Activated T-helper 1 cell treated with anti-CD3 and anti-CD28 coated beads, Interleukin-2, amount 50 U/mL, for 16 hours (primary cell): ENCODE data around the gene COL7A1.

Experiments used
- DNase-seq, 2 donors: peaks; one replicate each; pipeline ENCODE4 v3.0.0-alpha.2; 2020; ENCODE audit warnings: low read depth in 1 of 2, low spot score in 1 of 2

COL7A1 gene

GRCh38 chr3:48592519-48593087 is 2.5 kb downstream of the COL7A1 start:
- no peak for DNase-seq

- no peak for DNase-seq
Measured at GRCh38 chr3:48591886-48592518, 3.1 kb downstream of the COL7A1 start.

- no peak for DNase-seq
Measured at GRCh38 chr3:48591436-48591835, 3.7 kb downstream of the COL7A1 start.

GRCh38 chr3:48588230-48588629 is 6.9 kb downstream of the COL7A1 start:
- no peak for DNase-seq

- DNase-seq = no peak
Measured at GRCh38 chr3:48587686-48588085, 7.4 kb downstream of the COL7A1 start.

- no peak for DNase-seq
Measured at GRCh38 chr3:48585411-48585810, 9.7 kb downstream of the COL7A1 start.

GRCh38 chr3:48584836-48585235 is 10.3 kb downstream of the COL7A1 start:
- no peak for DNase-seq

- DNase-seq = no peak
Measured at GRCh38 chr3:48581621-48582481, 13.3 kb downstream of the COL7A1 start.

GRCh38 chr3:48576647-48577046 is 18.5 kb downstream of the COL7A1 start:
- DNase-seq = no peak

GRCh38 chr3:48575366-48575765 is 19.8 kb downstream of the COL7A1 start:
- no peak for DNase-seq

- no peak for DNase-seq
Measured at GRCh38 chr3:48573973-48574585, 21.1 kb downstream of the COL7A1 start.

GRCh38 chr3:48572517-48572916 is 22.6 kb downstream of the COL7A1 start:
- no peak for DNase-seq

- DNase-seq = no peak
Measured at GRCh38 chr3:48571938-48572337, 23.2 kb downstream of the COL7A1 start.

GRCh38 chr3:48569808-48570450 is 25.2 kb downstream of the COL7A1 start:
- no peak for DNase-seq

GRCh38 chr3:48569400-48569799 is 25.7 kb downstream of the COL7A1 start:
- DNase-seq = no peak

- no peak for DNase-seq
Measured at GRCh38 chr3:48568476-48568875, 26.7 kb downstream of the COL7A1 start.

- DNase-seq = no peak
Measured at GRCh38 chr3:48567500-48567899, 27.6 kb downstream of the COL7A1 start.

GRCh38 chr3:48567090-48567489 is 28.0 kb downstream of the COL7A1 start:
- DNase-seq = no peak

GRCh38 chr3:48566401-48566760 is 28.7 kb downstream of the COL7A1 start:
- DNase-seq = no peak

- DNase-seq = no peak
Measured at GRCh38 chr3:48565591-48566400, 29.3 kb downstream of the COL7A1 start.

GRCh38 chr3:48565186-48565585 is 29.9 kb downstream of the COL7A1 start:
- no peak for DNase-seq
